ENCODE data around the gene PTPRK. TPM values are rescaled to one million over a fixed set of nuclear protein-coding genes. Genes with fewer than 3 reads are reported as not detected.

Gene PTPRK
- total and polyA plus RNA-seq, 10 of the 15 experiments (the other 5 are each of a cell fraction or from before 2014, with no cell fraction given): 0.23 to 1.9 (median 0.55) TPM

DNA sequence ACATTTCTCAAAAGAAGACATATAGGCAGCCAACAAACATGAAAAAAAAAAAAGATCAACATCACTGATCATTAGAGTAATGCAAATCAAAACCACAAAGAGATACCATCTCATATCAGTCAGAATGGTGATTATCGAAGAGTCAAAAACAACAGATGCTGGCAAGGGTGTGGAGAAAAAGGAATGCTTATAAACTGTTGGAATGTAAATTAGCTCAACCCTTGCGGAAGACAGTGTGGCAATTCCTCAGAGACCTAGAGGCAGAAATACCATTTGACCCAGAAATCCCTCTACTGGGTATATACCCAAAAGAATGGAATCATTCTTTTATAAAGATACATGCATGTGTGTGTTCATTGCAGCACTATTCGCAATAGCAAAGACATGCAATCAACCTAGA lies 315.8 kb downstream of the PTPRK start (continued):
- TF ChIP-seq, protein P1, sequence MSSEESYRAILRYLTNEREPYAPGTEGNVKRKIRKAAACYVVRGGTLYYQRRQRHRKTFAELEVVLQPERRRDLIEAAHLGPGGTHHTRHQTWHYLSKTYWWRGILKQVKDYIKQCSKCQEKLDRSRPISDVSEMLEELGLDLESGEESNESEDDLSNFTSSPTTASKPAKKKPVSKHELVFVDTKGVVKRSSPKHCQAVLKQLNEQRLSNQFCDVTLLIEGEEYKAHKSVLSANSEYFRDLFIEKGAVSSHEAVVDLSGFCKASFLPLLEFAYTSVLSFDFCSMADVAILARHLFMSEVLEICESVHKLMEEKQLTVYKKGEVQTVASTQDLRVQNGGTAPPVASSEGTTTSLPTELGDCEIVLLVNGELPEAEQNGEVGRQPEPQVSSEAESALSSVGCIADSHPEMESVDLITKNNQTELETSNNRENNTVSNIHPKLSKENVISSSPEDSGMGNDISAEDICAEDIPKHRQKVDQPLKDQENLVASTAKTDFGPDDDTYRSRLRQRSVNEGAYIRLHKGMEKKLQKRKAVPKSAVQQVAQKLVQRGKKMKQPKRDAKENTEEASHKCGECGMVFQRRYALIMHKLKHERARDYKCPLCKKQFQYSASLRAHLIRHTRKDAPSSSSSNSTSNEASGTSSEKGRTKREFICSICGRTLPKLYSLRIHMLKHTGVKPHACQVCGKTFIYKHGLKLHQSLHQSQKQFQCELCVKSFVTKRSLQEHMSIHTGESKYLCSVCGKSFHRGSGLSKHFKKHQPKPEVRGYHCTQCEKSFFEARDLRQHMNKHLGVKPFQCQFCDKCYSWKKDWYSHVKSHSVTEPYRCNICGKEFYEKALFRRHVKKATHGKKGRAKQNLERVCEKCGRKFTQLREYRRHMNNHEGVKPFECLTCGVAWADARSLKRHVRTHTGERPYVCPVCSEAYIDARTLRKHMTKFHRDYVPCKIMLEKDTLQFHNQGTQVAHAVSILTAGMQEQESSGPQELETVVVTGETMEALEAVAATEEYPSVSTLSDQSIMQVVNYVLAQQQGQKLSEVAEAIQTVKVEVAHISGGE (CRISPR knock-in tag; IDR thresholded peaks at IDR 0.05): no peak
- TF ChIP-seq ATF7 (IDR thresholded peaks at IDR 0.05; ENCODE audit: low read depth): no peak
- TF ChIP-seq MEF2B (IDR thresholded peaks at IDR 0.05; ENCODE audit: partially characterized antibody, poor library complexity, severe bottlenecking): no peak
- TF ChIP-seq ZBED1 (IDR thresholded peaks at IDR 0.05; ENCODE audit: borderline replicate concordance): no peak
- TF ChIP-seq MYB (IDR thresholded peaks at IDR 0.05; ENCODE audit: borderline replicate concordance, low read depth, low read length): no peak

DNA sequence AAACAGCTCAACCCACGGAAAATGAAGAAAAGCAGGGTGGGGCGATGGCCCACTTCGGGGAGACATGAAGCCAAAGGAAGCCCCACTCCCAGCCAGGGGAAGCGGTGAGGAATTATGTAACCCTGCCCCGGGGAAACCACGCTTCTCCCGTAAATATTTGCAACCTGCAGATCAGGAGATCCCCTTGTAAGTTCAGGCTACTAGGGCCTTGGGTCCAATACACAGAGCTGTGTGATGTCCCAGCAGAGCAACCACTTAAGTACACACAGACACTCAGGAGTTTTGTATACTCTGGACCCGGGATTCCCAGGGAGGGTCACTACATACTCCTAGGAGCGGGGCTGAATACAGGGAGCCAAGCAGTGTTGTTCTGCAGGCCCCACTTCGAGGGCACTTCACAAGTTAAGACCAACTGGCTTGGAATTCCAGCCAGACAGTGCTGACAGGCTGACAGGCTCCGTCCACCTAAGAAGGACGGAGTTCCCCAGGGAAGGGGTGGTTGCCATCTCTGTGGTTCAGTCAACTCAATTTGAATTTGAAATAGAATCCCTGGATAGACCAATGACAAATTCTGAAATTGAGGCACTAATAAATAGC lies 318.1 kb downstream of the PTPRK start:
- H3K9me3 ChIP-seq (replicated peaks; ENCODE audit: control insufficient read depth, insufficient read depth, low read length): no peaks in the 10 kb centered on the region
- DNase-seq (ENCODE audit: low read depth, low spot score): no peak
- H3K4me2 ChIP-seq (ENCODE audit: control insufficient read depth, insufficient read depth): no peak overlapping the region
- no peaks in the 10 kb centered on the region for H4K20me1 ChIP-seq (ENCODE audit: control insufficient read depth, insufficient read depth)
- SMC1A ChIA-PET (ENCODE audit: uncharacterized antibody, unreplicated experiment): no interaction called here
- RAD21 ChIA-PET (ENCODE audit: unreplicated experiment): no interaction called here
- CTCF ChIA-PET: no interaction called here
- H3K36me3 ChIP-seq (ENCODE audit: control insufficient read depth in 2 of 2, insufficient read depth in 2 of 2, low read length in 1 of 2): no peaks in the 10 kb centered on the region
- FAIRE-seq: no peak
- ATAC-seq: no peak
- H2AFZ ChIP-seq (ENCODE audit: control insufficient read depth, low read depth, low read length): no peak overlapping the region
- 38% methylated on average over 12 of the region's 12 CpGs for WGBS (ENCODE audit: insufficient coverage, insufficient replicate concordance, low lambda C conversion rate, missing lambda C conversion rate)
- no peak for TF ChIP-seq ZNF207 (IDR thresholded peaks at IDR 0.05; ENCODE audit: borderline replicate concordance)
- no peak for TF ChIP-seq SREBF2 (IDR thresholded peaks at IDR 0.05; ENCODE audit: low read length)
- no peaks in the 10 kb centered on the region for H3K4me1 ChIP-seq (ENCODE audit: control insufficient read depth, insufficient read depth, low read length)
- BruUV-seq (replicated peaks): no TSS peak
- no peaks in the 10 kb centered on the region for H3K27me3 ChIP-seq (replicated peaks in 1 of 2; ENCODE audit: control insufficient read depth in 2 of 2, insufficient read depth in 2 of 2, low read length in 1 of 2)
- in situ Hi-C loops (cut with MboI) (no loop called here), intact Hi-C loops (cut with micrococcal nuclease; ENCODE audit: unreplicated experiment) (no loop called here)
- no peak overlapping the region for H3K27ac ChIP-seq (ENCODE audit: control insufficient read depth, insufficient read depth)
- H3K9ac ChIP-seq (ENCODE audit: control insufficient read depth, insufficient read depth, low read length): no peak overlapping the region
- H3K4me3 ChIP-seq: no peak overlapping the region
- no peaks in the 10 kb centered on the region for H3K79me2 ChIP-seq (ENCODE audit: control insufficient read depth, insufficient read depth, low read length)
- POLR2A ChIA-PET: no interaction called here

All from GM12878 (cell line).